Effector memory CD4-positive, alpha-beta T cell (primary cell): ENCODE results near the gene BMP8B.
"Not testable (repeated sequence)": the region's sequence is repeated elsewhere in the genome, so short reads cannot be mapped to it uniquely, and the experiment has no call there.

Experiments
- DNase-seq, 3 donors: peaks; one replicate each; pipeline ENCODE4 v3.0.0-alpha.2; 2020
- H3K27ac ChIP-seq: 2 replicates; pipeline ENCODE4 v1.7.0; 2013; ENCODE audit warnings: mild to moderate bottlenecking, low read length, moderate library complexity; ENCODE audit not compliant: insufficient read depth, poor library complexity, severe bottlenecking
- H3K27me3 ChIP-seq: replicated peaks from 2 replicates; pipeline ENCODE4 v1.7.0; 2013; ENCODE audit warnings: mild to moderate bottlenecking, low read length; ENCODE audit not compliant: insufficient read depth, control insufficient read depth, poor library complexity, severe bottlenecking
- H3K36me3 ChIP-seq: 2 replicates; pipeline ENCODE4 v1.7.0; 2013; ENCODE audit warnings: mild to moderate bottlenecking, low read length, moderate library complexity; ENCODE audit not compliant: control insufficient read depth, insufficient read depth
- H3K4me1 ChIP-seq: 2 replicates; pipeline ENCODE4 v1.7.0; 2013; ENCODE audit warnings: low read length, mild to moderate bottlenecking; ENCODE audit not compliant: control insufficient read depth, insufficient read depth, poor library complexity, severe bottlenecking
- H3K4me3 ChIP-seq: 2 replicates; pipeline ENCODE4 v1.7.0; 2013; ENCODE audit warnings: low read length, low read depth, mild to moderate bottlenecking; ENCODE audit not compliant: insufficient read depth, poor library complexity, severe bottlenecking
- H3K9me3 ChIP-seq: 2 replicates; pipeline ENCODE4 v1.7.0; 2013; ENCODE audit warnings: mild to moderate bottlenecking, low read length, moderate library complexity; ENCODE audit not compliant: control insufficient read depth

BMP8B gene

DNA sequence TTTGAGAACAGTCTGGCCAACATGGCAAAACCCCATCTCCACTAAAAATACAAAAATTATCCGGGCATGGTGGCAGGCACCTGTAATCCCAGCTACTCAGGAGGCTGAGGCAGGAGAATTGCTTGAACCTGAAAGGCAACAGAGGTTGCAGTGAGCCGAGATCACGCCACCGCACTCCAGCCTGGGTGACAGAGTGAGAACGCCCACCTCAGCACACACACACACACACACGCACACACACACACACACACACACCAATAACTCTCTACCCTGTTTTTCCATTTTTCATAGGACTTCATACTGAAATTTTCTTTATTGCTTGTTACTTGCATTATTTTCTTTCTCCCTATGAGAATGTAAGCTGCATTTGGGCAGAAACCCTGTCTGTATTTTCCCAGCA lies 39.6 kb upstream of the BMP8B start:
- not testable (repeated sequence) for DNase-seq, H3K27me3 ChIP-seq, H3K4me1 ChIP-seq, H3K27ac ChIP-seq, H3K9me3 ChIP-seq, H3K36me3 ChIP-seq, H3K4me3 ChIP-seq

DNA sequence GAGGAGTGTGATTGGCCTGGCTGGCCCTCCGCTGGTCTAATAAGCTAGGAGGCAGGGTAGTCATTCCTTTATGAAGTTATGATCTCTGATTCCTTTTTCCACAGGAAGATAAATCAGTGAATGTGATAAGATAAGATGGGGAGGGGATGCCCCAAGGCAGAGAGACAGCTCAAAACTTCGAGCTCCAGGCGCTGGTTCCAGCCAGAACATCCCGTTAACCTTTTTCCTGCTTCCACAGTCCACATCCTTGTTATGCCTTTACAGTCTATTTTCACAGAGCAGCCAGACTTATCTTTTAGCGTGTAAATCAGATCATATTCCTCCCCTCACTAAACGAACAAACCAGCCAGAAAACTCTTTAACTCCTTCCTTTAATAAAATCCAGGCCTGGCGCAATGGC lies 38.5 kb upstream of the BMP8B start:
- Histone ChIP-seq H3K4me1 (no peaks in the 10 kb centered on the region), H3K9me3 (no peaks in the 10 kb centered on the region), H3K27me3 (no peaks in the 10 kb centered on the region), H3K36me3 (no peaks in the 10 kb centered on the region), H3K4me3 (no peak overlapping the region), H3K27ac (no peak overlapping the region)
- DNase-seq = no peak

DNA sequence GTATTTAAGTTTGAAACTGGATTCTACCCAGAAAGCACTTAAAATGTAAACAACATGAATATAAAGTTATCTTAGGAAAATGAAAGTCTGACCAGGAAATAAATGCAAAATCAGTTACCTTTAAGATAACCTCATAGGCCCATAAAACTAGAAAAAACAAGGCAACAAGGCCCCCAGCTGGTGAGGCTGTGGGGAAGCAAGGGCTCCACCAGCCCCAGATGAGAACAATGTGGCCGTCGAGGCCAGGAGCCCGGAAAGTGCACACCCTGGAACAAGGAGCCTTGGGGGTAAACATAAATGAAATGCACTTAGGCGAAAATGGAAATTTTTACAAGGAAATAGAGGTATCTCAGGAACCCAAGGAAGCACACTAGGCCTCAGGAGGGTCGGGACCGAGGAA lies 37.9 kb upstream of the BMP8B start:
- Histone ChIP-seq H3K4me3 (no peak overlapping the region), H3K36me3 (no peaks in the 10 kb centered on the region), H3K27me3 (no peaks in the 10 kb centered on the region), H3K9me3 (no peaks in the 10 kb centered on the region), H3K4me1 (no peaks in the 10 kb centered on the region), H3K27ac (no peak overlapping the region)
- no peak for DNase-seq

DNA sequence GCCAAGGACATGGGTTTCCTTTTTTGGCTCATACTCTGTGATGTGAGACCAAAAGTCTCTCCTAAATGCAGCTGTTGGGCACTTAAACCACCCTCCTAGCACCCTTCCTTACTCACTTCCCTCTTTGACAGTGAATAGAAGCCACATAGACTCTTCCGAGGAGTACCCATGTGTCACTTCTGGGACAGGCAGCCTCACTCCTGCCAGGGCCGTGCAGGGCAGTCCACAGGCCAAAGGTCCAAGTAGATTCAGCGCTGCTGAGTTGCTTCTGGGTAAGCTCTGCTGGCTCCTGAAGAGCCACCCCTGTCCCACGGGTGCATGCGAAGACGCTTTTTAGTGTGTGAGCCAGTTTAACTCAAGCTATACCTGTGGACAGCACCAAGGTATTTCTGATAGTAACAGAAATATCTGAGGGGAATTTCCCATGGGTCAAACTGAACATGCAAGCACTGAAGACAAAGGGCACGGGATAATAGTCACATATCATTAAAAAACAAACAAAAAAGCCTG lies 36.8 kb upstream of the BMP8B start:
- DNase-seq = no peak
- Histone ChIP-seq H3K36me3 (no peaks in the 10 kb centered on the region), H3K4me1 (no peaks in the 10 kb centered on the region), H3K9me3 (no peaks in the 10 kb centered on the region), H3K4me3 (no peak overlapping the region), H3K27ac (no peak overlapping the region), H3K27me3 (no peaks in the 10 kb centered on the region)

DNA sequence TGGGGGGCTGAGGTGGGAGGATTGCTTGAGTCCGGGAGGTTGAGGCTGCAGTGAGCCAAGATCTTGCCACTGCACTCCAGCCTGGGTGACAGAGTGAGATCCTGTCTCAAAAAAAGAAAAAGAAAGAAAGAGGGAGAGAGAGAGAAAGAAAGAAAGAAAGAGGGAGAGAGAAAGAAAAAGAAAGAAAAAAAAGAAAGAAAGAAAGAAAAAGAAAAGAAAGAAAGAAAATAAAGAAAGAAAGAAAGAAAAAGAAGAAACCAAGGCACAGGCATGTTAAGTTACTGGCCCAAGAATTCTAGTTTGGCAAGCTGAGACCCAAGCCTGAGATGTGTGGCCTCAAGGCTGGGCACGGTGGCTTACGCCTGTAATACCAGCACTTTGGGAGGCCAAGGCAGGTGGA lies 34.8 kb upstream of the BMP8B start:
- H3K4me3 ChIP-seq, H3K36me3 ChIP-seq, H3K27me3 ChIP-seq, H3K9me3 ChIP-seq, H3K4me1 ChIP-seq, DNase-seq, H3K27ac ChIP-seq: not testable (repeated sequence)

DNA sequence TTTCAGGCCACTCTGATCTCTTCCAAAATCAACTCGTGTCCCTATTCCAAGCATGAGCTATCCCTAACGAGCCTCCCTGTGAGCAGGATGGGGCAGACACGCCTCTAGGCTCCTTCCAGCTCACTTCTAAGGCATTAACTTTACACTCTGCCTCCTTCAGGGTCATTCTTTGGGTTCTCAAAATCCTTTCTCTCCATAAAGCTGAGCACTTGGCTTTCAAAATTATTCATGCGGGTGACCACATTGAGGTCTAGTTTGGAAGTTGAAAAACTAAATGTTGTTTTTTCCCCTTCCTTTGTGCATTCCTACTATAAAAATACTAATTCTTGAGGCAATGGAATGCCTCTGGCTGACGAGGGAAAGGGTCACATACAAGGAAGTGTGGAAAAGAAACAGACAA lies 33.5 kb upstream of the BMP8B start:
- Histone ChIP-seq H3K4me1 (no peaks in the 10 kb centered on the region), H3K4me3 (no peak overlapping the region), H3K27ac (no peak overlapping the region), H3K9me3 (no peaks in the 10 kb centered on the region), H3K36me3 (no peaks in the 10 kb centered on the region), H3K27me3 (no peaks in the 10 kb centered on the region)
- no peak for DNase-seq

DNA sequence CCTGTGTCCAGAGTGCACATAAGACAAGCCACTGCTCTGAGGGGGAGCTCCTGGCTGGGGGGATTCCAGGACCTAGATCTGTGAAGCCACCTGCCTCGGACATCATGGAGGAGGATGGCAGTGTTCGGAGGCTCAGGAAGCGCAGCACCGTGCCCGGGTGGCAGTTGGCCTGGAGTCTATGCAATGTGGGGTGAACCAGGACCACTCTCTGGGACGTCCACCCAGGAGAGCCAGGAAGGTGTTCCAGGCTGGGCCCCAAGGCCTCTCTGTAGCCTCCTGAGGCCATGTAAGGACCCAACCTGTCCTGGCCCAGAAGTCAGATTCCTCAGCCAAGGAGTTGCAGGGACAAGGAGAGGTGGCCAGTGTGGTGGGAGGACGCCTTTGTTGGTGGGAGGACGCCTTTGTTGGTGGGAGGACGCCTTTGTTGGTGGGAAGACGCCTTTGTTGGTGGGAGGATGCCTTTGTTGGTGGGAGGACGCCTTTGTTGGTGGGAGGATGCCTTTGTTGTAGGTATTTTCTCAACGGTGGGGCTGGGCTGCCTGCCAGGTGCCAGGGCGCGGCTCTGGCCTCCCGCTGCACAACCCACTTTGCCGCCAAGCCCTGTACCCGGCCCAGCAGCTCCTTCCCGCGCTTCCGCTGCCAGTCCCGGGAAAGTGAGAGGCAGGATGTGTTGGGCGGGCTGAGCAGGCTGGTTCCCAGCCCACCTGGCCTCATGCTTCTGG lies 30.6 kb upstream of the BMP8B start:
- no peak for DNase-seq
- no peaks in the 10 kb centered on the region for H3K9me3 ChIP-seq
- no peak overlapping the region for H3K27ac ChIP-seq
- H3K36me3 ChIP-seq = no peaks in the 10 kb centered on the region
- H3K4me1 ChIP-seq = no peaks in the 10 kb centered on the region
- H3K27me3 ChIP-seq = no peaks in the 10 kb centered on the region
- no peak overlapping the region for H3K4me3 ChIP-seq

DNA sequence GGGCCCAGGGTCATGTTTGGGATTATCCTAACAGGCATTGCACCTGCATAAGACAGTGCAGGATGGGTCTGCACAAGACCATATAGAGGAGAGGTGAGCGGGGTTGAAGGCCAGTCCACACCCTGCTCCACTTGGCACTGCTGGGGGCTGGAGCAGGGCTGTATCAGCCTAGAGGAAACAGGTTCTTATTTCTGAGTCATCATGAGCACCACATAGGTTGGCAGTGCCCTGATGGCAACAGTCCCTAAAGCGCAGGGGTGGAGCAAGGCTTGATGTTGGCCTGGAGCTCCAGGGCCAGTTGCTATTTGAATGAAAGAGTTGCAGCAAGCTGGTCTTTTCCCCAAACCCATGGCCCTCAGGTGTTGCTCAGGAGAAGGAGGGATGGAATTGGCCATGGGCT lies 29.8 kb upstream of the BMP8B start:
- Histone ChIP-seq H3K4me3 (no peak overlapping the region), H3K27me3 (no peaks in the 10 kb centered on the region), H3K9me3 (no peaks in the 10 kb centered on the region), H3K36me3 (no peaks in the 10 kb centered on the region), H3K4me1 (no peaks in the 10 kb centered on the region), H3K27ac (no peak overlapping the region)
- no peak for DNase-seq

DNA sequence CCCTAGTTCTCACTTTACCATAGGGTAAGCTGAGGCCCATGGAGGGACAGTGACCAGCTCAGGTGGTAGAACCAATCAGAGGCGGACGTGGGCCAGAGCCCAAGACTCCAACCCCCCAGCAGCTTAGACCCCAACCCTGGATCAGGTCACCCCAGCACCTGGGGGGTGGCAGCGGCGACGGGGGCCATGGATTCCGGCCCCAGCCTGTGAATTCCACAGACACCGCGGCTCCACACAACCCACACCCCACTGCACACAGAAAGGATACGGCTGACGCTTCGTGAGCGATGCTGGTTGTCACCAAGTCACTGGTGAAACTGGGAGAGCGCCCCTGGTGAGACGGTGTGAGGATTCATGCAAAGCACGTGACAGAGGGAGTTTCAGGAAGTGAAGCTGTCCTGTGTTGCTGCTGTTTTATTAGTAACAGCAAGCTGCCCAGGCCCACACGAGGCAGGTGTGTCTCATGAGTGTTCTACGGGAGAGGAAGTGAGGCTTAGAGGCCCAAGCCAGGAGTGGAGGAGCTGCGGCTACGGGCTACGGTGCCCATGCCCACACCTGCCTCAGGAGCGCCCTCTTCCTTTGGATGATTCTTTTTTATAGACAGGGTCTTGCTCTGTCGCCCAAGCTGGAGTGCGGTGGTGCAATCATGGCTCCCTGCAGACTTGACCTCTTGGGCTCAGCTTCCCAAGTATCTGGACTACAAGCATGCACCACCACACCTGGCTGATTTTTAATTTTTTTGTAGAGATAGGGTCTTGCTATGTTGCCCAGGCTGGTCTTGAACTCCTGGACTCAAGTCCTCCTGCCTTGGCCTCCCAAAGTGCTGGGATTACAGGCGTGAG lies 28.6 kb upstream of the BMP8B start:
- peak; percentile 42 to 61 (median 53) for DNase-seq
- H3K27ac ChIP-seq, H3K27me3 ChIP-seq, H3K4me1 ChIP-seq, H3K9me3 ChIP-seq, H3K36me3 ChIP-seq: not testable (repeated sequence)
- H3K4me3 ChIP-seq = peak overlapping the region; percentile 29

DNA sequence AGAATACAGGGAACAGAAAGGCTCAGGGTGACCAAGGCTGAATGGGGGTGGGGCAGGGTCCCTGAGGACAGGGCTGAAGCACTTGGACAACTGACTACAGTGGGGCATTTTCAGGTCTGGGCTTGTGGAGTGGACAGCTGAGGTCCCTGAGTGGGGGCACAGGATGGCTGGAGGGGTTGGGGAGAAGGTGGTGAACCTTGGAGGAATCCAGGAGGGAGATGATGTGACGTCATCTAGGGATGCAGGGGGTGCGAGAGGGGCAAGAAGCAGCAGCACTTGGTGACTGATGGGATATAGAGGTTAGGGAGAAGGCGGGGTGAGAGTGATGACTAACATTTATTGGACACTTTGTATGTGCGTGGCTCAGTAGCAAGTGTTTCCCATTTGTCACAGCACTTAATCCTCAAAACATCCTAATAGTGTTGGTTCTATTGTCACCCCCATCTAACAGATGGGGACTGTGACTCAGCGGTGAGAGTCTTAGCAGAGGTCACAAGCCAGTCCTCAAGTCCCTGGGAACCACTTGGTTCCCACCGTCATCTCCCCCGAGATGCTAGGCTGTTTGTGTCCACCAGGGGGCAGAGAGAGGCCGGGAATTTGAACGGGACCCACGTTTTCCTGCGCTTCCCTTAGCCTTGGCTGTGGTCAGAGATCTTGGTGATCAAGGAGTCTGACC lies 27.9 kb upstream of the BMP8B start:
- Histone ChIP-seq H3K4me1 (no peaks in the 10 kb centered on the region), H3K9me3 (no peaks in the 10 kb centered on the region), H3K36me3 (no peaks in the 10 kb centered on the region), H3K27ac (no peak overlapping the region), H3K4me3 (no peak overlapping the region), H3K27me3 (no peaks in the 10 kb centered on the region)
- peak; percentile 27 to 55 (median 39) for DNase-seq
